Gastroesophageal sphincter (tissue), 4 donors: ENCODE results near the gene C6orf47. TPM values are rescaled to one million over a fixed set of nuclear protein-coding genes. Genes with fewer than 3 reads are reported as not detected.
A peak's percentile ranks its signal among the peaks of the same experiment; 100 is the strongest.

ENCODE experiments used
- ATAC-seq: fragments of 150-250 bp; one replicate; pipeline ENCODE4 v1.9.1; 2016; ENCODE audit warnings: mild to moderate bottlenecking, moderate library complexity
- H3K27ac ChIP-seq, 4 donors: fragments of 200-600 bp; sonication (generic) in 3 of 4; 1 replicate in 3 of 4; 2 replicates in 1 of 4; pipeline ENCODE4 v1.5.1; 2016 to 2019
- H3K27me3 ChIP-seq: fragments of 200-600 bp; sonication (generic); one replicate; pipeline ENCODE4 v1.5.1; 2019
- H3K36me3 ChIP-seq, 2 donors: fragments of 200-600 bp; sonication (generic); one replicate each; pipeline ENCODE4 v1.5.1; 2019; ENCODE audit warnings: control low read depth in 1 of 2
- H3K4me1 ChIP-seq, 3 donors: fragments of 200-600 bp; sonication (generic); 1 replicate in 2 of 3; 2 replicates in 1 of 3; pipeline ENCODE4 v1.5.1; 2016 to 2019; ENCODE audit warnings: control low read depth in 2 of 3
- H3K4me3 ChIP-seq, 2 donors: fragments of 200-600 bp; sonication (generic); one replicate each; pipeline ENCODE4 v1.5.1; 2019; ENCODE audit warnings: mild to moderate bottlenecking in 1 of 2, moderate library complexity in 1 of 2
- H3K9me3 ChIP-seq, 3 donors: fragments of 200-600 bp; sonication (generic); one replicate each; pipeline ENCODE4 v1.5.1; 2017 to 2019; ENCODE audit warnings: control low read depth in 2 of 3
- EP300 ChIP-seq: sonication (generic); formaldehyde crosslinking; IDR thresholded peaks from one replicate; pipeline ENCODE4 v1.6.1; 2017; ENCODE audit warnings: antibody characterized with exemption, mild to moderate bottlenecking
- POLR2A ChIP-seq, 2 donors: fragments of 450-650 bp; IDR thresholded peaks; one replicate each; pipeline ENCODE4 v1.6.1; 2017; ENCODE audit warnings: antibody characterized with exemption in 2 of 2, mild to moderate bottlenecking in 2 of 2, moderate library complexity in 1 of 2
- POLR2AphosphoS5 ChIP-seq: sonication (generic); formaldehyde crosslinking; IDR thresholded peaks from one replicate; pipeline ENCODE4 v1.6.1; 2017; ENCODE audit warnings: antibody characterized with exemption
- WGBS, 2 donors: methylation state at CpG; one replicate each; pipeline ENCODE4 v1.1.5; 2018; ENCODE audit warnings: low coverage in 1 of 2; 5-methylcytosine and 5-hydroxymethylcytosine counted together
- total RNA-seq, 4 donors: library from RNA; depleted of rRNA; stranded (reverse); fragments of >200 nt; gene quantifications; one replicate each; pipeline ENCODE4 v1.1.0, GENCODE V29; 2016
- TF ChIP-seq, protein P1 (sequence below), 4 experiments: fragments of 200-600 bp in 2 of 4; fragments of 450-650 bp in 2 of 4; sonication (generic) in 1 of 4; IDR thresholded peaks; one replicate each; pipeline ENCODE4 v1.5.1; 2017 to 2019; ENCODE audit warnings: antibody characterized with exemption in 4 of 4, mild to moderate bottlenecking in 2 of 4, moderate library complexity in 2 of 4

The C6orf47 gene
- total RNA-seq, 4 donors from 2014 or later: 30.0 to 40.0 (median 36.1) TPM

DNA sequence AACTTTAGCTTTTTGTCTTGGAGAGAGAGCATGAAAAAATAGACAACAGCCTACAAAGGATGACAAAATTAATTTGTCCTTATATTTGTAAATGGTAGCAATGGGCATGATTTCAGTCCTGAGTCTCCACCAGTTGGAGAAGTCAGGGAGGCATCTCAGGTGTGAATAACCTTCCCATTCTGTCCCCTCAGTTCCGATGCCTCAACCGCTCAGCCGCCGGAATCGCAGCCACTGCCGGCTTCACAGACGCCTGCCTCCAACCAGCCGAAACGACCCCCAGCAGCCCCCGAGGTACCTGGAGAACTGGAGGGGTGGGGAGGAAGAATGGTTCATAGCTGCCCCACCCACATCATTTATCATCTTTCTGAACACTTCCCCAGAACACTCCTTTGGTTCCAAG is 36.5 kb downstream of the C6orf47 start:
- H3K36me3 ChIP-seq: peaks cover 0 to 65% of the 10 kb centered on the region in 2 donors
- H3K27me3 ChIP-seq: no peaks in the 10 kb centered on the region
- ATAC-seq: no peak
- no peak overlapping the region for H3K4me3 ChIP-seq
- TF ChIP-seq, protein P1, sequence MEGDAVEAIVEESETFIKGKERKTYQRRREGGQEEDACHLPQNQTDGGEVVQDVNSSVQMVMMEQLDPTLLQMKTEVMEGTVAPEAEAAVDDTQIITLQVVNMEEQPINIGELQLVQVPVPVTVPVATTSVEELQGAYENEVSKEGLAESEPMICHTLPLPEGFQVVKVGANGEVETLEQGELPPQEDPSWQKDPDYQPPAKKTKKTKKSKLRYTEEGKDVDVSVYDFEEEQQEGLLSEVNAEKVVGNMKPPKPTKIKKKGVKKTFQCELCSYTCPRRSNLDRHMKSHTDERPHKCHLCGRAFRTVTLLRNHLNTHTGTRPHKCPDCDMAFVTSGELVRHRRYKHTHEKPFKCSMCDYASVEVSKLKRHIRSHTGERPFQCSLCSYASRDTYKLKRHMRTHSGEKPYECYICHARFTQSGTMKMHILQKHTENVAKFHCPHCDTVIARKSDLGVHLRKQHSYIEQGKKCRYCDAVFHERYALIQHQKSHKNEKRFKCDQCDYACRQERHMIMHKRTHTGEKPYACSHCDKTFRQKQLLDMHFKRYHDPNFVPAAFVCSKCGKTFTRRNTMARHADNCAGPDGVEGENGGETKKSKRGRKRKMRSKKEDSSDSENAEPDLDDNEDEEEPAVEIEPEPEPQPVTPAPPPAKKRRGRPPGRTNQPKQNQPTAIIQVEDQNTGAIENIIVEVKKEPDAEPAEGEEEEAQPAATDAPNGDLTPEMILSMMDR (IDR thresholded peaks at IDR 0.05): no peak
- TF ChIP-seq EP300 (no peak), POLR2AphosphoS5 (no peak), POLR2A (IDR thresholded peaks at IDR 0.05) (no peak)
- no peaks in the 10 kb centered on the region for H3K9me3 ChIP-seq
- WGBS, 2 donors: 83% methylated on average over 9 of the region's 10 CpGs; no CpG with 5 or more reads in 1 of the 2 donors
- H3K4me1 ChIP-seq: peaks cover 0 to 25% (median 8%) of the 10 kb centered on the region in 3 donors
- H3K27ac ChIP-seq: no peak overlapping the region

DNA sequence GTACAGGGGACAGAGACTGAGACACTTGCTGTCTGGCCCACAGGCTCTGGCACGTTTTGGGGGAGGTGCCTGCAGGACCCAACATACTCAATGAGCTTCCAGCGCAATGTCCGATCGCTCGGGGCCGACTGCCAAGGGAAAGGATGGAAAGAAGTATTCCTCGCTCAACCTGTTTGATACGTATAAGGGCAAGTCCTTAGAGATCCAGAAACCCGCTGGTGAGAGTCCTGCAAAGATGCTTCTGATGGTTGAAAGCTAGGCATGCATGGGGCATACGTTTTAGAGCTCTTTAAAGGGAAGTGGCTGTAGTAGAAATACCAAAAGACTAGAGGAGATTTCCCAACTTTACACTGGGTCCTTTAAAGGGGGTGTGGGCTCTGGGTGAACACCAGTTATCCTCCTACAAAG is 37.9 kb downstream of the C6orf47 start:
- TF ChIP-seq, protein P1 (IDR thresholded peaks at IDR 0.05): no peak
- TF ChIP-seq POLR2AphosphoS5: no peak
- TF ChIP-seq POLR2A (IDR thresholded peaks at IDR 0.05): no peak
- no peak for TF ChIP-seq EP300
- Histone ChIP-seq H3K27ac (peak overlapping the region; percentile 71 to 98 (median 94)), H3K27me3 (no peaks in the 10 kb centered on the region), H3K4me3 (no peak overlapping the region), H3K36me3 (peaks cover 0 to 52% of the 10 kb centered on the region in 2 donors), H3K9me3 (no peaks in the 10 kb centered on the region), H3K4me1 (peaks cover 0 to 25% (median 8%) of the 10 kb centered on the region in 3 donors)
- no peak for ATAC-seq
- 10 to 29% methylated on average over 1 to 2 of the region's 10 CpGs for WGBS, 2 donors

DNA sequence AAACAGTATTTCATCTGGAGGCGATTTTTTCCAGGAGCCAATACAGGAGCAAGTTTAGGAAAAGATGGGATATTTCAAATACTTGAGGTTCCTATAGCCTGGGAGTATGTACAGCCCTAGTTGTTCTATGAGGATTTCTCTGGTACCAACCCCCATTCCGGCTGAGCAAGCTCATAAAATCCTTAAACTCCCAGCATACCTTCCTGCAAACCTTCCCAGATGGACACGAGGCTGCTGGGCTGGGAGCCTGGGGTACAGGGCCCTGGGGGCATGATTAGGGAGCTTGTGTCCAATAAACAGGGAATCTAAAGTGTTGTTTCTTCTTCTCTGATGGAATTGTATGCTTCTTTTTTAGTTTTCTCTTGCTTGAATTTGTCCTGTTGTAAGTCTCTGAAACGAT is 38.6 kb downstream of the C6orf47 start:
- no peak for ATAC-seq
- no peaks in the 10 kb centered on the region for H3K9me3 ChIP-seq
- peaks cover 0 to 25% (median 8%) of the 10 kb centered on the region in 3 donors for H3K4me1 ChIP-seq
- TF ChIP-seq POLR2A (IDR thresholded peaks at IDR 0.05) (no peak), EP300 (no peak), POLR2AphosphoS5 (no peak)
- TF ChIP-seq, protein P1 (IDR thresholded peaks at IDR 0.05): no peak
- H3K4me3 ChIP-seq: peak overlapping the region; percentile 54 to 85
- WGBS, 2 donors: 16 to 38% methylated on average over 4 of the region's 4 CpGs
- peak overlapping the region; percentile 71 to 98 (median 94) for H3K27ac ChIP-seq
- peaks cover 0 to 45% of the 10 kb centered on the region in 2 donors for H3K36me3 ChIP-seq
- no peaks in the 10 kb centered on the region for H3K27me3 ChIP-seq

DNA sequence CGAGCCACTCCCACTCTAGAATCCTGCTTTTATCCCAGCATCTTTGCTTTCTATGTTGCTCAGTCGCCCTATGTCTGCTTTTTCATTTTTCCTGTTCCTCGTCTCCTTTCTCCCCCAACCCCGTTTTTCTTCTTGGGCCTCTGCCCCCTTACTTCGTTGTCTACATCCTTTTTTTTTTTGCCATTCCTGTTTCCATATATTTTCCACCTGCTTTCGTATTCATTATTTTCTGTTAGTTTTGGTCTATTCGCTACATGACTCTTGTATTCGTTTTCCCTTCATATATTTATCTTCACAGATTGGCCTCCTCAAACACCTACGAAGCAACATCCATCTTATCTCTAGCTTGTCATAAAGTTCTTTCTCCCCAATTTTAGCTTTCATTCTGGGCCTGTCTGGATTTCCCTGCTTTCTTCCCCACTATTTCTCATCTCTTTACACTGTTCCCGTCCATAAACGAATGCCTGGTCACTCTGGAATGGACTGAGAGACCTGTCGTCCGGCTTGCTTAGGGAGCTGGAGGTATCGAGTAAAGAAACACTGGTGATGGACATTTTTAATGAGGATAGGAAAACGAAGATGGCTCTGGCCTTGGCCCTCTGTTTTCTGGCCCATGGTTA is 39.1 kb downstream of the C6orf47 start:
- H3K4me1 ChIP-seq: peaks cover 0 to 25% (median 8%) of the 10 kb centered on the region in 3 donors
- no peak for ATAC-seq
- 0 to 3% methylated on average over 5 to 15 of the region's 15 CpGs for WGBS, 2 donors
- peaks cover 0 to 39% of the 10 kb centered on the region in 2 donors for H3K36me3 ChIP-seq
- no peaks in the 10 kb centered on the region for H3K9me3 ChIP-seq
- TF ChIP-seq POLR2AphosphoS5 (no peak), EP300 (no peak), POLR2A (IDR thresholded peaks at IDR 0.05) (no peak)
- TF ChIP-seq, protein P1 (IDR thresholded peaks at IDR 0.05): no peak
- H3K27me3 ChIP-seq: no peaks in the 10 kb centered on the region
- H3K27ac ChIP-seq: peak overlapping the region; percentile 71 to 98 (median 94)
- peak overlapping the region; percentile 54 to 85 for H3K4me3 ChIP-seq
